ENCODE results near the gene ADCY5. TPM values are rescaled to one million over a fixed set of nuclear protein-coding genes. Genes with fewer than 3 reads are reported as not detected.
A peak's percentile ranks its signal among the peaks of the same experiment; 100 is the strongest.

Gene ADCY5
- total RNA-seq, 1 experiment from 2014 or later: 0.24 TPM

DNA sequence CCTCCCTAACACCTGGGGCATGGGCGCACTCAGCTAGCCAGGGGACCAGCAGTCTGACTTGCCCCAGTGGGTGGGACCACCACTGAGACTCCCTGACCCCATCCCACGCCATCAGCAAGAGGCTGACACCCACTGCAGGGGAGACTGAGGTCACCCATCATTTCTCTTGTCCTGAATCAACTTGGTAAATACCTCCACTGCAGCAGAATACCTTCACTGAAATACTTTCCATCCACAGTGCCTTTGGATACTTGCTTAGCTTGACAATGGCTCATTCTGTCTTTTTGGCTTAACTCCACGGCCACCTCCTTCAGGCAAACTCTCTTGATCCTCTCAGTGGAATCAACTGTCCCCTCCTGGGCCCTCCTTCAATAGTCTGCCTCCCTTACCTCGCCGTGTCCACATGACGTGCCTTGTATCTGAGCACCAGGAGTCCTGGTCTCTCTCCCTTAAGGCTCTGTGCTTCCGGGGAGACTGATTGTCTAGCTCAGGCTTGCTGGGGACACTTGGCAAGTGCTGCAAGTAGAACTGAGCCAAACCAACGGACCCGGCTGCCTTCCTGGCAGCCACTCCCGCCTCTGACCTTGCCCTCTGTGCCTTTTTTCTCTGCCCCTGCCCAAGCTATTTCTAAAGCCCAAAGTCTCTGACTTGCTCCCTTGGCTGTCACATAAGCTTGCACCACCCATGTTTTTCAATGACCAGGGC, 119.1 kb downstream of the ADCY5 start:
- no peaks in the 10 kb centered on the region for H3K79me2 ChIP-seq (ENCODE audit: low read depth)
- TF ChIP-seq, protein P1, sequence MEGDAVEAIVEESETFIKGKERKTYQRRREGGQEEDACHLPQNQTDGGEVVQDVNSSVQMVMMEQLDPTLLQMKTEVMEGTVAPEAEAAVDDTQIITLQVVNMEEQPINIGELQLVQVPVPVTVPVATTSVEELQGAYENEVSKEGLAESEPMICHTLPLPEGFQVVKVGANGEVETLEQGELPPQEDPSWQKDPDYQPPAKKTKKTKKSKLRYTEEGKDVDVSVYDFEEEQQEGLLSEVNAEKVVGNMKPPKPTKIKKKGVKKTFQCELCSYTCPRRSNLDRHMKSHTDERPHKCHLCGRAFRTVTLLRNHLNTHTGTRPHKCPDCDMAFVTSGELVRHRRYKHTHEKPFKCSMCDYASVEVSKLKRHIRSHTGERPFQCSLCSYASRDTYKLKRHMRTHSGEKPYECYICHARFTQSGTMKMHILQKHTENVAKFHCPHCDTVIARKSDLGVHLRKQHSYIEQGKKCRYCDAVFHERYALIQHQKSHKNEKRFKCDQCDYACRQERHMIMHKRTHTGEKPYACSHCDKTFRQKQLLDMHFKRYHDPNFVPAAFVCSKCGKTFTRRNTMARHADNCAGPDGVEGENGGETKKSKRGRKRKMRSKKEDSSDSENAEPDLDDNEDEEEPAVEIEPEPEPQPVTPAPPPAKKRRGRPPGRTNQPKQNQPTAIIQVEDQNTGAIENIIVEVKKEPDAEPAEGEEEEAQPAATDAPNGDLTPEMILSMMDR (conservative IDR thresholded peaks at IDR 0.05): no peak
- no peak for TF ChIP-seq EZH2 (IDR thresholded peaks at IDR 0.05; ENCODE audit: low read depth)
- no peaks in the 10 kb centered on the region for H3K9me3 ChIP-seq (ENCODE audit: insufficient read depth, low read depth)
- ChIA-PET CTCF (no interaction called here), POLR2A (ENCODE audit: unreplicated experiment) (no interaction called here)
- H3K4me2 ChIP-seq: no peak overlapping the region
- no peak overlapping the region for H2AFZ ChIP-seq
- H3K27ac ChIP-seq: no peak overlapping the region
- H3K27me3 ChIP-seq (ENCODE audit: insufficient read depth, low read depth): no peaks in the 10 kb centered on the region
- H3F3A ChIP-seq (ENCODE audit: insufficient read depth, low read depth): no peaks in the 10 kb centered on the region
- no peaks in the 10 kb centered on the region for H4K20me1 ChIP-seq (ENCODE audit: insufficient read depth)
- no peak for DNase-seq
- no TSS peak for BruUV-seq (replicated peaks)
- H3K9me2 ChIP-seq (ENCODE audit: insufficient read depth): no peaks in the 10 kb centered on the region
- no peak overlapping the region for H3K4me3 ChIP-seq
- intact Hi-C loops (cut with micrococcal nuclease; ENCODE audit: unreplicated experiment): loop anchor here (1.0 to 10.0 kb wide), 5 partner anchors 160 to 1225 kb away; no protein-coding TSS in a partner anchor
- H3K36me3 ChIP-seq (ENCODE audit: low read depth): no peaks in the 10 kb centered on the region
- no peaks in the 10 kb centered on the region for H3K4me1 ChIP-seq (replicated peaks; ENCODE audit: insufficient read depth)

DNA sequence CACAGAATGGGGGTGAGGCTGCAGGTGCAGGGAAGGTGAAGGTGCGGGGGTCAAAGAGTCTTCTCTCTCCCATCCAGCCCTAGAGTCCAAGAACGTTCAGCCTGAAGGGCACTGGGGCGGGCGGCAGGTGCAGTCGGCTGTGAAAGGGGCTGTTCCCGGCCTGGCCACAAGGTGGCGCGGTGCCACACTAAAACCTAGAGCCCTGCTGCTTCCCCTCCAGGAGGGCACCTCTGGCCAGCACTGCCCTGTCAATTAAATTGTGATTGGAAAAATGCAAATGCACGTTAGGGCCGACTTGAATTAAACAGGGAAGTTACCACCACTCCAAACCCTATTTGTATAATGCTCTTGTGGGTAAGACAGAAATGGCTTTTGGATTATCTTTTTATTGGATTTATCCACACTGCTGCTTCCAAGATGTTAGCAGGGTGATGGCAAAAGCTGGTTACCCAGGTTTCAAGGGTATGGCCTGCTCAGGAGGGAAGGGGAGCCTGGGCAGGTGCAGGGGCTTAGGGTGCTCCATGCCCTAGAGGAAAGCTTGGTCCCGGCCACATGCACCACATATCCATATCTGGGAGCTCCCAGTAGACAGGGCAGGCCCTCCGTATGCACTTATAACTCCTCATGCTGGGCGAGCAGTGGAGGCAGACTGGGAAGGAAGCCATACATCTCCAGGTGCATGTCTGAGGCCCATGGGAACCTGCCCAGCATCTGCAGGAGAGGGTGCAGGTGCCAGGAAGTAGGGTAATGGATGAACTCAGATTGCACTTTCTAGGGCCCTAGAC, 119.8 kb downstream of the ADCY5 start:
- ChIA-PET POLR2A (ENCODE audit: unreplicated experiment) (no interaction called here), CTCF (no interaction called here)
- Histone ChIP-seq H3K9me3 (ENCODE audit: insufficient read depth, low read depth) (no peaks in the 10 kb centered on the region), H3F3A (ENCODE audit: insufficient read depth, low read depth) (no peaks in the 10 kb centered on the region), H3K9me2 (ENCODE audit: insufficient read depth) (no peaks in the 10 kb centered on the region), H3K79me2 (ENCODE audit: low read depth) (no peaks in the 10 kb centered on the region), H3K4me1 (replicated peaks; ENCODE audit: insufficient read depth) (no peaks in the 10 kb centered on the region), H3K27ac (no peak overlapping the region), H2AFZ (no peak overlapping the region), H3K4me2 (no peak overlapping the region), H3K4me3 (no peak overlapping the region), H4K20me1 (ENCODE audit: insufficient read depth) (no peaks in the 10 kb centered on the region), H3K36me3 (ENCODE audit: low read depth) (no peaks in the 10 kb centered on the region), H3K27me3 (ENCODE audit: insufficient read depth, low read depth) (no peaks in the 10 kb centered on the region)
- intact Hi-C loops (cut with micrococcal nuclease; ENCODE audit: unreplicated experiment): loop anchor here (1.0 to 10.0 kb wide), 5 partner anchors 160 to 1226 kb away; no protein-coding TSS in a partner anchor
- BruUV-seq (replicated peaks): no TSS peak
- DNase-seq: peak; percentile 42 to 80
- TF ChIP-seq EZH2 (IDR thresholded peaks at IDR 0.05; ENCODE audit: low read depth): no peak
- TF ChIP-seq, protein P1 (conservative IDR thresholded peaks at IDR 0.05): peak; percentile 91

DNA sequence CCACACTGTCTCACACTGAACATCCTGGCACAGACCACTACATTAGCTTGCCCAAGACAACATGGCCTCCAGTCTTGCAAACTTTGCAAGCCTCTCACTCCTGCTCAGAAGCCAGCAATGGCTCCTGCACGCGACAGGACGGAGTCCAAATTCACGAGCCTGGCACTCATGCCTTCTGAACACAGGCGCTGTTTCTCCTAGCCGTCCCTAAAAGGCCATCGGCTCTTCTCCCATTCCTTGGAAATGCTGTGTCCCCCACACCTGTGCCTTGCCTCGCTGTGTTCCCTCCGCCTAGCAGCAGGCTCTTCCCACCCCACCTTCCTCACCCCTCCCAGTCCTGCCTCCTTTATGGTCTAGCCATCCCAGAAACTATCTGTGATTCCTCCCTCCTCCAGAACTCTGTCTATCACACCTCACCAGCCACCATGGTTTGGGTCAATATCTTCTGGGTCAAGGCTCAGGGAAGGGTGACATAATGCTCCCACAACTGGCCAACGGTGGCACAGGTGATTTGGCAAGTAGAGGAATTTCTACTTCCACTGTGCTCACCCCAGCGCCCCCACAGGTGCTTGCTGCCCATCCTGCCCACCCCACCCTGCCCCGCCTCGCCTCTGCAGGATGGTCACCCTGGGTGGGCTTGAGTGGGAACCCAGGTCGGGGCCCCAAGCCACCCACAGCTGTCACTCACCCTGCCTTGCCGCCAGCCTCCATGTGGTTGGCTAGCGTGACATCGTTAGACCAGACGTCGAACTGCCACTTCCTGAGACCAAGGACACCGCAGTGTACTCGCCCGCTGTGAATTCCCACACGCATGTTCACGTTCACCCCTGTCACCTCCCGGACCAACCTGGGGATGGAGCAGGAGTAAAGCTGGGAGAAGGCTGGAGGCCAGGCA, 120.7 kb downstream of the ADCY5 start:
- Histone ChIP-seq H3K4me3 (no peak overlapping the region), H3K9me2 (ENCODE audit: insufficient read depth) (no peaks in the 10 kb centered on the region), H3K9me3 (ENCODE audit: insufficient read depth, low read depth) (no peaks in the 10 kb centered on the region), H4K20me1 (ENCODE audit: insufficient read depth) (no peaks in the 10 kb centered on the region), H3K27ac (no peak overlapping the region), H3K4me2 (no peak overlapping the region), H3F3A (ENCODE audit: insufficient read depth, low read depth) (no peaks in the 10 kb centered on the region), H2AFZ (no peak overlapping the region), H3K79me2 (ENCODE audit: low read depth) (no peaks in the 10 kb centered on the region), H3K27me3 (ENCODE audit: insufficient read depth, low read depth) (no peaks in the 10 kb centered on the region), H3K4me1 (replicated peaks; ENCODE audit: insufficient read depth) (no peaks in the 10 kb centered on the region), H3K36me3 (ENCODE audit: low read depth) (no peaks in the 10 kb centered on the region)
- ChIA-PET CTCF (no interaction called here), POLR2A (ENCODE audit: unreplicated experiment) (no interaction called here)
- intact Hi-C loops (cut with micrococcal nuclease; ENCODE audit: unreplicated experiment): loop anchor here (2.0 to 10.0 kb wide), 4 partner anchors 229 to 1227 kb away; no protein-coding TSS in a partner anchor
- no peak for DNase-seq
- BruUV-seq (replicated peaks): no TSS peak
- TF ChIP-seq, protein P1 (conservative IDR thresholded peaks at IDR 0.05): no peak
- no peak for TF ChIP-seq EZH2 (IDR thresholded peaks at IDR 0.05; ENCODE audit: low read depth)
